Fibroblast of skin of abdomen (primary cell): ENCODE results near the gene CC2D2B. TPM values are rescaled to one million over a fixed set of nuclear protein-coding genes. Genes with fewer than 3 reads are reported as not detected.
A peak's percentile ranks its signal among the peaks of the same experiment; 100 is the strongest.
"Not testable (repeated sequence)": the region's sequence is repeated elsewhere in the genome, so short reads cannot be mapped to it uniquely, and the experiment has no call there.

Source experiments
- DNase-seq: peaks from one replicate; pipeline ENCODE4 v3.0.0-alpha.2; 2013
- polyA plus RNA-seq, 2 experiments: library from polyadenylated mRNA; unstranded; fragments of 120-200 nt; gene quantifications; one replicate each; pipeline ENCODE4 v1.2.1, GENCODE V29; 2013; ENCODE audit not compliant: insufficient read length in 2 of 2

Gene CC2D2B, protein sequence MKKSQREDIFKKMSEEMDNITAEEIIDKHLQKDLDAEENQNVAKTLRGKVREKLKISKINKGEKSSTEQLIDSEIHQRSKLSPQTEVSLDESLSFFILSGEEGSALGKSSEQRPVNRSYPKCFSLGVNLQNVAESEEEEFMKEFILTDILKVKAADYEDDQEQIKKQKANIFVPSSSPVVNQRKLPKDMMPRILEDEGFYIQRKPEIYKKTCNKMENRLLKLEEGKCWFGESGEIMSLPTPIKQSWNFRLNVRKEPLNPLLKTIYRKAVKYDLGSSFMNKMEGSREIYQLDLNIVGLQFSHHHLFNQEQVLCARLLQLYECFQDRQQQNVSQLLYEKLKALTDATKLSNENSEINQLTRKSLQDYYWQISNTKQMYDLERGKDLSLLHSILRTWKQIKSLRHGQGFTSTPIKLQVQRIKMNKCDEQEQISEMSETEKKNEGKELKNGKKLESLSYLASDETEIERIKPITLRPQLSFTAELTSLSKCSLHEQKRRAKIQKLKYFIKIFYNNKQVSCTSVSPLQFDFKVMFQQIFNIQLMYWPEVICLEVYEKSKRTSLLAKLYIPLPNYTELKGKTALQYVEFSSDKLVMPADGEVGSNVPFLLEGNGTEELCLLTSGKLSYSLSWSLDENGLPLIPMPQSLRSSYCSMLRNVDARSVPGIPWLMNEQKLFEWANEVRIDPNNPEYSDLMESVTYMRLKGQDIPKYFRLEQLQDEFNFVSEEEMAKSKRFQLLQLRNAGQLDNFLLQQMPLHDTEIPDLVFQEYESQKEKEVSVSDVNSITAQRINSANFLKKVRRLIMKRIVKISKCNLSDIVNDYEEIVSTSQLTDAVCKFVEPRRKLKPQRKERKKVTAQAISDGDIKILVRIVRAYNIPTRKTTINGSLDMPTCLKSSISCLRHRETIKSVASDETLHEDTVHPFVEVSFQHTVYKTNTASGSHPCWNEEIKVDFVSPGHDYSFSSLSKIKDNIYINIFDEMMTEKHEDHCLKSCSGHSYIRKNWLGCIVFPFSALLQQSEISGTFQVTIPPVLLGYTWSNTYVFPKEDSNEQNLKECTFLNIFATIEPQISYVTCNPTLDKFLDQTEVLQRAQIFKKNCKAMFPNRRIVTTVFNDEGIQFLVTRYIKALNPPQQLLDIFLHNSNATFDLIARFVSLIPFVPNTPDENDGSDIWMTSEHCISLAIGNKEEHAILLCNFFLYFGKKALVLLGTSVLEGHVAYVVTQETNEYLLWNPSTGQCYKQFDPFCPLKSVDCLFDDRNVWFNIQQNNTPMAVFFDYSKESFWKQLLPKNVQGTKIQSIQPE (N-terminal part only)
- polyA plus RNA-seq (2013, experiment 1 of 2; ENCODE audit: insufficient read length): 0.21 TPM
- polyA plus RNA-seq (2013, experiment 2 of 2; ENCODE audit: insufficient read length): 0.17 TPM

DNA sequence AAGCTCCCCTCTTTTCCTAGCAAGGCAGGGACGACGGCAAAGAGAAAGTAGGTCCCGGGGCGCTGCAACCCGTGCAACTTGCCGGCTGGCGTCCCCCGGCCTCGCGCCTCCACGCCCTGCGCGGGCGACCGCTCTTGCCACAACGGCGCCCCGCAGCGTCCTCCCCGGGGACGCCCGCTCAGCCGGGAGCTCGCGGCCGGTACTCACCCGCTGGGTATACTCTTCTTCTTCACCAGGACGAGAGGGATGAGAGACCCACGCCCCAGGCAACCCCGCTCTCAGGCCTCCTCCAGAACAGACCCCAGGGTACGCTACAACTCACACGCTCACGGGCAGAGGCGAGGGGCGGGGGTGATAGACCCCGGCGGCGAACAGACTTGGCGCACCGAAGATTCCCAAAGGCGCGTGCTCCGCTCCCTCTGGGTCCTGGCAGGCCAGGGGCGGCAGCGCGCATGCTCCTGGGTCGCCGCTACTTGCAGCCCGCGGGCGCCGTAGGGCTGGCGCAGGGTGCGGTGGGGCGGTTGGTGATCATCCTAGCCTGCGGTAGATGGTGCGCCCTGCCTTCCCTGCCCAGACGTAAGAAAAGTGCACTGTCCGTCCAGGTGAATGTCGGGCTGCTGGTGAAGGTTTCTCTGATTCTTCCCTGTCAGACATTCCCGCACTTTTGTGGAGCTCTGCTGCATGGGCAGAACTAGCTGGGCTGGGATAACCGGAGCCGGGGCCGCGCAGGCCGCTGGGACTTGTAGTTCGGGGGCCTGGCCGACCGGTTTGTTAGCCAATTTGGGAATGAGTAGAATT is at the start of gene CC2D2B:
TSS of gene CC2D2B (plus strand) at position 520 of the 798 bp plus-strand sequence. CDS start 3,349 bp downstream, outside the sequence.
- peak; percentile 81 for DNase-seq

DNA sequence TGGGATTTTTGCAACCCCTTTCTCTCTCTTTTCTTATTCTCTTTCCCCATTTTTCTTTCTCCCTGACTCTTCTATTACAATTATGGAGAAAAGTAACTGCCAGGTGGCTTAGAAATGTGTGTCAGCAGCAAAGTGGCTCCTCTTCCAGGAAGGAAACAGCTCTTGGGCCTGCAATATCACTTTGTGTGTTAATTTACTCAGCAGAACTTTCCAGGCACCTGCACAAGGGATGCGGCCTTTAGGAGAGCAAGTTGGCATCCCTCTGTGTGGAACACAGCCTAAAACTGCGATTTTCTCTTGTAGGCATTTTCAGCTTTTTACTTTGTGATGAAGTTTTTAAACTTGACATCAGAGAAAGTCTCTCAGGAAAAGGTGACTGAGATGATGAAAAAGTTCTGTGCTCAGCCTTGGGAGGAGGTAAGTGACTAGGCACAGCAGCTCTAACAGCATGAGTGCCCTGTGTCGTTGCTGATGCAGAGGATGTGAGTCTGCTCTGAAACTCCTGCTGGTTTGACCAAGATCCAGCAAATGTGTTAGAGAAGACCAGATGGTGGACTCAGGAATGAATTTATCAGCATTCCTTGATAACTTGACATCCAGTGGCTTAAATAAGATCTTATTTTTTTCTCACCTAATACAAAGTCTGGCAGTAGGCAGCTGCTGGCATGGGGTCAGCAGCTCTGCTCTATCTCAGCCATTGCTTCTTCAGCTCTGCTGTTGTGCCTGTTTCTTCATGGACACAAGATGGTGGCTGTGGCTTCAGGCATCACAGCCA is 47.4 kb upstream of the CC2D2B start:
- peak; percentile 14 for DNase-seq

- peak; percentile 57 for DNase-seq
These were observed 46.4 kb upstream of the CC2D2B start for GRCh38 chr10:95861386-95861785.

DNA sequence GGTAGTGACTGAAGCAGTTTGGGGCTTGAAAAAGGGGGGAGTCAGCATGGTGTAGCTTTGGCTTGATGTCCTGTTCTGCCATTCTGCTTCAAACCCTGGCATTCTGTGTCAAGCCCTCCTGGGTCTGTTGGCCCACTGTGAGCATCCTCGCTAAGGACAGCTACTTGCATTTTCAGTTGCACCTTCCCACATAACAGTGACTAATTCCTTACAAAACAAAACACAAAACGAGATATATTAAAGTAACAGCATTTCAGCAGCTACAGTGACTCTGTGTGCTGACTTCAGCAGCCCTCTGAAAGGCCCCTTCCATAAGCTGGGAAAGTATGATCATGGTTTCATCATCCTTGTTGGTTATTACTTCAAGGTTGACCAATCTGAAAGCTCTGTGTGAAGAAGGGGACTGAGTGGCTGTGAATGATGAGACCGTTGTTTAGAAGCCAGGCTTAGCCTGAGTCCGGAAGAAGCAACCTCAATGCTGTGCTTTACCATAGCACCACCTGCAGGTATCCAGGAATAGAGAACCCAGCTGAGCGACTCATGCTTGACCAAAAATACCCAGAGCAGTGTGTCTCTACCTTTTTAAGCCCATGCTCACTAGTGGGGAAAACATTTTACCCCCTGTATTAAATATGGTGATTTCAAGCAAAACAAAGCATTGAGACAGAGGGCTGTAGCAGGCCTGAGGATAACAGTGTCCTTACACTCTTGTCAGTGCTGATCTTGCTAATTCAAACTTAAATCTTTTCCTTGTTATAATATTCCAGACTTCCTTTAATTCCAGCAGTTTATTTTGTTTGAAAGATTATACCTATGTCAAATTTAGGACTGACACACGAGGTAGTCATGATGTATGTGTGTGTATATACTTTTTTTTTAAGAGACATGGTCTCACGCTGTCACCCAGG is 42.6 kb upstream of the CC2D2B start:
- DNase-seq: peak; percentile 76

DNA sequence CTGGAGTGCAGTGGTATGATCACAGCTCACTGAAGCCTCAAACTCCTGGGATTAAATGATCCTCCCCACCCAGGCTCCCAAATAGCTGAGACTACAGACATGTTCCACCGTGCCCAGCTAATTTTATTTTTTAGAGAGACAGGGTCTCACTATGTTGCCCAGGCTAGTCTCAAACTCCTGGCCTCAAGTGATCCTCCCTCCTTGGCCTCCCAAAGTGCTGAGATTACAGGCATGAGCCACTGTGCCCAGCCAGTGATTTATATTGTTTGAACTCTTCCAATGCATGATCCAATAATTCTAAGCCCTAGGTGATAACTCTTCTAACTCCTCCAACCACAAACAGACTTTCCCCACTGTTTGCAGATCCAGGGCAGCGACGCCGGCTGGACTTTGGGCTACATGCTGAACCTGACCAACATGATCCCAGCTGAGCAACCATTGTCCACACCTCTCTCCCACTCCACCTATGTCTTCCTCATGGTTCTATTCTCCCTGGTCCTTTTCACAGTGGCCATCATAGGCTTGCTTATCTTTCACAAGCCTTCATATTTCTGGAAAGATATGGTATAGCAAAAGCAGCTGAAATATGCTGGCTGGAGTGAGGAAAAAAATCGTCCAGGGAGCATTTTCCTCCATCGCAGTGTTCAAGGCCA is 41.8 kb upstream of the CC2D2B start:
- DNase-seq: no peak

DNA sequence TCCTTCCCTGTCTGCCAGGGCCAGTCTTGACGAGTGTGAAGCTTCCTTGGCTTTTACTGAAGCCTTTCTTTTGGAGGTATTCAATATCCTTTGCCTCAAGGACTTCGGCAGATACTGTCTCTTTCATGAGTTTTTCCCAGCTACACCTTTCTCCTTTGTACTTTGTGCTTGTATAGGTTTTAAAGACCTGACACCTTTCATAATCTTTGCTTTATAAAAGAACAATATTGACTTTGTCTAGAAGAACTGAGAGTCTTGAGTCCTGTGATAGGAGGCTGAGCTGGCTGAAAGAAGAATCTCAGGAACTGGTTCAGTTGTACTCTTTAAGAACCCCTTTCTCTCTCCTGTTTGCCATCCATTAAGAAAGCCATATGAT is 41.3 kb upstream of the CC2D2B start:
- no peak for DNase-seq

- DNase-seq: no peak
These were observed 39.9 kb upstream of the CC2D2B start for GRCh38 chr10:95867866-95868265.

GRCh38 chr10:95872158-95872711 is 35.5 kb upstream of the CC2D2B start:
- DNase-seq: no peak

DNA sequence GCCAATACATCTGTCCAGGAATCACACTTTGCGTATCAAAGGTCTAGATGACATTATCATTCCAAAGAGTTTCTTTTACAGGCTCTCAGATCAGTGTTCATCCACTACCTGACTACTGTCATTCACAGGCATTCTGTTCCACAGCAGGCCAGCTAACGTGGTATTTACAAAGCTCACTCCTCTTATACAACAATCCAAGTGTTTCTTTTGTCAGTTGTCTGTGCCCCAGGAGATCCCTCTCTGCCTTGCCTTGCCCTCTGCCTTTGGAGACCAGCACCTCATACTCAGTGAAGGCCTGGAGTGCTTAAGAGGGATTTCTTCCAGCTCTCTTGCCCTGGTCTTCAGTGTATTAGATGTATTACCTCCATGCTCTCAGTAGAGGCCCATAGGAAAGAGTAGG is 34.6 kb upstream of the CC2D2B start:
- no peak for DNase-seq

GRCh38 chr10:95873651-95874050 is 34.1 kb upstream of the CC2D2B start:
- no peak for DNase-seq

DNA sequence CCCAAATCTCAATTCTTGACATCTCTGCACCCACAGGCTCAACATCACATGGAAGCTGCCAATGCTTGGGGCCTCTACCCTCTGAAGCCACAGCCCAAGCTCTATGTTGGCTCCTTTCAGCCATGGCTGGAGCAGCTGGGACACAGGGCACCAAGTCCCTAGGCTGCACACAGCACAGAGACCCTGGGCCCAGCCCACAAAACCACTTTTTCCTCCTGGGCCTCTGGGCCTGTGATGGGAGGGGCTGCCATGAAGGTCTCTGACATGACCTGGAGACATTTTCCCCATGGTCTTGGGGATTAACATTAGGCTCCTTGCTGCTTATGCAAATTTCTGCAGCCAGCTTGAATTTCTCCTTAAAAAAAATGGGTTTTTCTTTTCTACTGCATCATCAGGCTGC is 33.0 kb upstream of the CC2D2B start:
- DNase-seq: not testable (repeated sequence)

DNA sequence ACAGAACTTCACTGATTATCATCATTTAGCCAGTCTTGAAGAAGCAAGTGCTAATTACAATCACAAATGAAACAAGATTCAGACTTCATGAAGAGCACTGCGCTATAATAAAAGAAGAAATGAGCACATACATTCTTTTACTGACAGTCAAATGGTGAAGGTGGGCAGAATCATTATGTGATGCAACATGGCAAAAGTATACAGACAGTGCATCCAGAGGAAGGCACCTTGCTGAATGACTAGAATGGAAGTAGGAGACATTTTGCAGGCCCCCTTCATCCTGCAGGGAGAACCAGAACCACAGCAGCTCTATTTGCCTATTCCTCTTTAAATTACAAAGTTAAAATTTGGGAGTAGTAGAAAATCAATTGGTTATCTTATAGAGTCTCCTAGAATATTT is 31.0 kb upstream of the CC2D2B start:
- DNase-seq: no peak

GRCh38 chr10:95877881-95878280 is 29.9 kb upstream of the CC2D2B start:
- DNase-seq: no peak

- DNase-seq: no peak
These were observed 27.1 kb upstream of the CC2D2B start for GRCh38 chr10:95880704-95881103.

DNA sequence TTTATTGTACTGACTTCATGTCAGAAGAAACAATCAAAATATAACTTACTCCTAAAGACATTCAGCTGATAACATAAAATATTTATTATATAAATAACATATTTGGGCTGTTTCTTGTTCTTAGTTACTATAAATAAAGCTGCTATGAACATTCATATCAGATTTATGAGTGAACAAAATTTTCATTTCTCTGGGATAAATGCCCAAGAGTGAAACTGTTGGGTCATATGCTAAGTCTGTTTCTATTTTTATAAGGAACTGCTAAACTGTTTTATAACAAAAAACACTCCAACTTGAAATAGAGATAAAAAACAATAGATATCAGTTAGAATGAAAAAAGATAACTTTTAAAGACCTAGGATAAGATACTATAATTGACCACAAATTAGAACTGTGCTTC is 26.5 kb upstream of the CC2D2B start:
- DNase-seq: no peak

GRCh38 chr10:95889830-95890229 is 17.9 kb upstream of the CC2D2B start:
- no peak for DNase-seq

DNA sequence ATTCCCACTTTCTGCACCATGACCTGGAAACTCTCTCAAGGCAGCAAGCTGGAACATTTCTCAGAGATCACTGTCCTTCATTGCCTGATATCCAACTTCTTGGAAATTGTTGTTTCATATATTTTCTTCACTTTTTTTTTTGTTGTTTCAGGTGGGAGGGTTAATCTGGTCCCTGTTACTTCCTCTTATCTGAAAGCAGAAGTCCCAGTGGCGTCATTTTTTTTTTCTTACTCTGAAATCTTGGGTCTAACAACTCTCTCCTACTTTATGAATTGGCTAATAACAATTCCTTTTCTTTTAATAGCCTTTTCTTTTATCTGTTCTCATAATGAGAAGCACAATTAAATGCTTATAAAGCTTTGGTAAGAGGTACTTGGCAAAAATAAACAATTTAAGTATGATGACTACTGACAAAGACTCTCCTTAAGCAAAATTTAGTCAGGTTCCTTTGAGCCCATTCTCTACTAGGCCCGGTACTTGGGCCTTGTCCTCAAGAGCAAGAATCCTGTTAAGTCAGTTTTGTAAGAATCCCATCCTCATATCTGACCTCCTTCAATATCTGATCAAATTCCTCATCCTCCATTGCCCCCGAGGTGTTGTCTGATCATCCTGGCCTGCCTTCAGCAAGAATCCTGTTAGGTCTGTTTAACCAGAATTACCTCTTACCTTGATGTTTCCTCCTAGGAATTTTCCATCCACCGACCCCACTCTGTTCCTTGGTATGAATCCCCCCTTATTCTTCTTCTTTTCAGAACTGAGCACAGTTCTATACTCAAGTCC is 11.5 kb upstream of the CC2D2B start:
- no peak for DNase-seq
